GM19467 (cell line): ENCODE data around the gene TTC17.
"Not testable (repeated sequence)": the region's sequence is repeated elsewhere in the genome, so short reads cannot be mapped to it uniquely, and the experiment has no call there.

Source experiments
- ATAC-seq: cut with Tn5 transposase; IDR thresholded peaks from one replicate; pipeline ENCODE4 v1.9.1; 2021; ENCODE audit warnings: mild to moderate bottlenecking, moderate library complexity; ENCODE audit not compliant: unreplicated experiment

TTC17 gene

GRCh38 chr11:43447151-43447550, 88.4 kb downstream of the TTC17 start:
- ATAC-seq = no peak

GRCh38 chr11:43458486-43458885, 99.8 kb downstream of the TTC17 start:
- no peak for ATAC-seq

DNA sequence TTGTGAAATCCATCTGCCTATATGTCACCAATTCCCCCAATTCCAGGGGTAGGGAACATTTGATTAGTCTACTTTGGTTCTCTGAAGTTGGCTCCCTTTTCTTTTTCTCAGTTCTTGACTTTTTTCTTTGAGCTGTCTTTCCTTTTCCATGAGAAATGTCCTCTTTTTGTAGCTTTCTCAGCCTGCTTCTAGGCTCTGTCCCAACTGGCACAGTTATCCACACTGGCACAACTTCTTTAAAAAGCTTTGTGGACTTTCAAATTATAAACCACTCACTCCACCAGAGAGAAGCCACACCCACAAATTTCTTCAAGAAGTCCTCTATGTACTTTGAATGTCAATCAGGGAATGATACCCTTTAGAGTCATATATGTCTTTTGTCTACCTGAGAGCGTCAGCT, 100.5 kb downstream of the TTC17 start:
- no peak for ATAC-seq

DNA sequence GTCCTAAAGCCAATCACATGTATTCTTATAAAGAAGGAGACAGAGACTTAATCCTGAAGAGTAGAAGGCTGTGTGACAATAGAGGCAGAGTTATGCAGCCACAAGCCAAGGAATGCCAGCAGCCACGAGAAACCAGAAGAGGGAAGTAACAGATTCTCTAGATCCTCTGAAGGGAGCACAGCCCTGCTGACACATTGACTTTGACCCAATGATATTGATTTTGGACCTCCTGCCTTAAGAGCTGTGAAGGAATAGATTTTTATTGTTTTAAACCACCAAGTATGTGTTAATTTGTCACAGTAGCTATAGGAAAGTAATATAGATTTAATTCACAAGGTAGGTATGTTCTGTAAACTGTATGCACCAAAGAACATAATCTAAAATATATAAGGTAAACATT, 103.6 kb downstream of the TTC17 start:
- no peak for ATAC-seq

DNA sequence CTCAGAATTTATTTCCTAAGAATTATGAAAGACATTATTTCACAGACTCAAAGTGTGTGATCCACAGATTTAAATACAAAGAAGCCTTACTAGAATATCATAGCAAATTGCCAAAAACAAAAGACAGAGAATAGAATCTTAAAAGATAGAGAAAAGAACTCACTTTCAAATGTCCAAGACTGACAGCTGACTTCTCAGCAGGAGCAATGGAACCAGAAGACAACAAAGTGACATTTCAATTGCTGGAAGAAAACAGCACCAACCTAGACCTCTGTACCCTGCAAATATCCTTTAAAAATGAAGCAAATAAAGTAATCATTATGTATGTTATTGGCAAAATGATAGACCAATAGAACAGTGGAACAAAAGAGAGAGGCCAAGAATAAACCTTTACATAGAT, 109.2 kb downstream of the TTC17 start:
- no peak for ATAC-seq

- ATAC-seq = not testable (repeated sequence)
Measured at GRCh38 chr11:43477491-43477890, 118.8 kb downstream of the TTC17 start.

DNA sequence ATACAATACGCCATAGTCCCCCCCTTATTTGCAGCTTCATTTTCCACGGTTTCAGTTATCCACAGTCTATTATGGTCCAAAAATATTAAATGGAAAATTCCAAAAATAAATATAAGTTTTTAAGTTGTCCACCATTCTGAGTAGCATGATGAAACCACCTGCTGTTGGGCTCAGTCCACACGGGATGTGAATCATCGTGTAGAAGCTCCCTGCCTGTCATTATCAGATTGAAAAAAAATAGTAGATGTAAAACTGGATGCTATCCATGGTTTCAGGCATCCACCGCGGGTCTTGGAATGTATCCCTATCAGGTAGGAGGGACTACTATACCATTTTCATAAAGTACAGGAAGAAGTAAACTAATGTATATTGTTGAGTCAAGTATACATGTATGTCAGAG, 127.4 kb downstream of the TTC17 start:
- ATAC-seq = no peak

- no peak for ATAC-seq
Measured at GRCh38 chr11:43489869-43490465, 131.2 kb downstream of the TTC17 start.

DNA sequence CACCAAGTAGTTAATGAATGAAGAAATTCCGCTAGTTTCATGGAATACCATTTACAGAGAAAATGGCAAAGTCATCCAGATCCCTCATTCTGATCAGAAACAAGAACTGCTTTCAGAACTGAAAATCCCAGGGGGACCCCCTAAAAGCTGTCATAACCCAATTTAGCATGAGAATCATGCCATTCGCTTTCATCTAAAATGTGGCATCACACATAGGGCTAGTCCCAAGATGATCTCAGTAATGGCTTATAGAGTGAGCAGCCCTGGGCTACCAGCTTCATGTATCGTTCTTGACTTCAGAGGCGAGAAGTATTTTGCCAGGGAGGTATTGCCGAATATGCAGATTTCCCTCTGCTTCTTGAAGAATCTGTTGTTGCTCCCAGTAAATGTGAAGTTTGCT, 134.0 kb downstream of the TTC17 start:
- ATAC-seq = no peak

- ATAC-seq = no peak
Measured at GRCh38 chr11:43493431-43493830, 134.7 kb downstream of the TTC17 start.

GRCh38 chr11:43497144-43497543, 138.4 kb downstream of the TTC17 start:
- ATAC-seq = no peak

- ATAC-seq = no peak
Measured at GRCh38 chr11:43498561-43498960, 139.8 kb downstream of the TTC17 start.

DNA sequence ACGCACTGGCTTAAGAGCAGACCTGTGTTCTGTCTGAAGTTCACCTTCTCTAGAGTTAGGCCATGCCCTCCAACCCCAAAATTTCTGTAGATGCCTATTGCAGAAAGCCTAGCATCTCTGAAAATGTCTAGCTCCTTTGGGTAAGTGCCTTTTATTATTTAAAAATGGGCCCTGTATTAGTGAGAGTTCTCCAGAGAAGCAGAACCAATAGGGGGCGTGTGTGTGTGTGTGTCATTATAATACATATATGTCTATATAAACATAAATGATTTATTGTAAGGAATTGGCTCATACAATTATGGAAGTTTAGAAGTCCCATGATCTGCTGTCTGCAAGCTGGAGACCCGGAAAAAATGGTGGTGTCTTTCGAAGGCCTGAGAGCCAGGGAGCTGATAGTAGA, 144.7 kb downstream of the TTC17 start:
- no peak for ATAC-seq

DNA sequence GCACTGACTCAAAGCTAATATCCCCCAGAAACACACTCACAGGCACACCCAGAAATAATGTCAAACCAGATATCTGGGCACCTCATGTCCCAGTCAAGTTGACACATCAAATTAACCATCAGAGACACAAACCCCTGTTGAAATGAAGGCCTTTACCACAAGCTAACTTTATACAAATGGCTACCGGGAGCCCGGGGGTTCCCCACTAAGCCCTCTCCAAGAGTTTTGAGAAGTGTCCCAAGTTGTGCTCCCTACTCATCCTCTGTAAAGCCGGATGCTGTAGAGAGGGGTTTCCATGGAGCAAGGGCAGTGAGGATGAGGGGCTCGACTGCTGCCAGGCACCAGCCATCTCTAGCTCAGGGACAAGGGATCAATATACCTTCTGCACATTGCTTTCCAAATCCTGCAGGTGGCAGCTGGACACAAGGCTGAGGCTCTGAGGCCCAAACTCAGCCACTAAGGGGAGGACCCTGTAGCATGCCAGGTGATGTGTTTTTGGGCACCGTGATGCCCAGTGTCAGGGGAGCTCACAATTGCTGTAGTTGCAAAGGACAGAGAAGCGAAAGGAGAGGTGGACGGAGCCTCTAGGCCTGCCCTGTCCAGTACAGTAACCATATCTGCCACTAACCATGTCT, 145.7 kb downstream of the TTC17 start:
- no peak for ATAC-seq

- no peak for ATAC-seq
Measured at GRCh38 chr11:43505171-43505570, 146.5 kb downstream of the TTC17 start.

DNA sequence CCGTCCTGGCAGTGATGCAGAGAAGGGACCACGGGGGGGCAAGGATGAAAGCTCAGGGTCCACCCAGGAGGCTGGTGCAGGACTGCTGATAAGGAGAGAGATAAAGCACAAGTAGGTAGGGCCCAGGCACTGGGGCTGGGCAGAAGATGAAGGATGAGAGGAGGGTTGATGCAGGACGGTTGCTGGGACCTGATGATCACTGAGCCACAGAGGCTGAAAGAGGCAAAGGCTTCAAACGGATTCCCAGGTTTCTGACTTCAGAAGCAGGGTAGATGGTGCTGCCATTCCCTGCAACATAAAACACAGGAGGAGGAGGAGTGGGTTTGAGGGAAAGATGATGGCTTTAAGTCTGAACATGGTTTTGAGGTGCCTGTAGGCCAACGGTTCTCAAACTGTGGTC, 148.5 kb downstream of the TTC17 start:
- ATAC-seq = no peak

- no peak for ATAC-seq
Measured at GRCh38 chr11:43508511-43508918, 149.8 kb downstream of the TTC17 start.

DNA sequence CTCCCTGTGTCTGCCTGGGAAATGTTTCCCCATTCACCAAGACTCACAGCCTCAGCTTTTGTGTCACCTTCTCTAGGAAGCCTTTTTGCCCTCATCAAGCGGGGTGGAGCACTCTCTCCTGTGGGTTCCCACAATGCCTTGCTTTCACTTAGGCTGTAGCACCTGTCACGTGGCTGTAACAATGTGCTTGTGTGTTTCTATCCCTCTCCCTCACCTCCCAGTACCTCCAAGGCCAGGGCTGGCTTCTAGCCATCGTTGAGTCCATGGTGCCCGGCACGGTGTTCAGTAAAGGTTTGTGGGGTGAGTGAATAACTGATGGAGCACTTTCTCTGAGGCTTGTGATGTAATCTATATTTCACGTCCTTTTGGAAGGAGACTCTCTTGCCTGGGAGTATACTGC, 153.2 kb downstream of the TTC17 start:
- ATAC-seq = no peak

GRCh38 chr11:43515090-43515489, 156.4 kb downstream of the TTC17 start:
- no peak for ATAC-seq

DNA sequence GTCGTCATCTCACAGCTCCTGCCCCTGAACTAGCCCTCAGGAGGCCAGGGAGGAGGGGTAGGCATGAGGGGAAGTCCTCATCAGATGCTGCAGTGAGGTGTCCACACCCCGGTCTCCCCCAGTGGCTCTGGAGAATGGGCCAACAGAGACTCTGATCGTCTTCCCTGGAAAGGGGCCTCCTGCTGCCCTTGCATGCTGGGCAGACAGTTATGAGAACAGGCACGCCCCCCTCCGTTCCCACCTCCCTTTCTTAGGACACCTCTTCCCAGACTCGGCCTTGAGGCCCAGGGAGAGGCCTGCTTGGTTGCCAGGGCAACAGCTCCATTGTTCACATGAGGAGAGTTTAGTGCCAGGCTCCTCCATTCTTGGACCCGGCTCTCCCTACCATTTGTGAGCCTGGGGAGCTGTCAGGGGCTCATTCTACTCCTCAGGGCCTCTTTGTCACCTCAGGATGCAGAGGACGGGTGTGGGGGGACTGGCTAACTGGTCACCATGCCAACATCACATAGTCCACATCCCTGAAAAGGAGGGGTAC, 157.7 kb downstream of the TTC17 start:
- ATAC-seq = no peak

DNA sequence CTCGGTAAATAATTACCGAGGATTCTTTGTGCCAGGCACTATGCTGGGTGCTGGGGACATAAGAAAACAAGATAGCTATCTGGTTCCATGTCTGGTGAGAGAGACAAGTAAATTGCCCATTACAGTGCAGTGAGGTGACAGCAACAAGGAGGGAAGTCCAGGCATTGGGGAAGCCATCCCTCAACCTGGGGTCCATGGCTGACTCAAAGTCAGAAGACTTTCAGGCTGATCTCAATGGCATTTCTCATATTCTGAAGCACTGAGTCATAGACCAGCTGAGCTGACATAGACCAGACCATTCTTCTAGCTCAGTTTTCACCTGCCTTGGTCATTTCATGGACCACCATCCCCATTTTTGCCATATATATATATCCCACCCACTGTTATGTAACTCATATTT, 158.8 kb downstream of the TTC17 start:
- no peak for ATAC-seq

GRCh38 chr11:43518408-43519160, 159.9 kb downstream of the TTC17 start:
- ATAC-seq = no peak
